ENCODE measurements around the gene BLCAP.

The BLCAP gene

DNA sequence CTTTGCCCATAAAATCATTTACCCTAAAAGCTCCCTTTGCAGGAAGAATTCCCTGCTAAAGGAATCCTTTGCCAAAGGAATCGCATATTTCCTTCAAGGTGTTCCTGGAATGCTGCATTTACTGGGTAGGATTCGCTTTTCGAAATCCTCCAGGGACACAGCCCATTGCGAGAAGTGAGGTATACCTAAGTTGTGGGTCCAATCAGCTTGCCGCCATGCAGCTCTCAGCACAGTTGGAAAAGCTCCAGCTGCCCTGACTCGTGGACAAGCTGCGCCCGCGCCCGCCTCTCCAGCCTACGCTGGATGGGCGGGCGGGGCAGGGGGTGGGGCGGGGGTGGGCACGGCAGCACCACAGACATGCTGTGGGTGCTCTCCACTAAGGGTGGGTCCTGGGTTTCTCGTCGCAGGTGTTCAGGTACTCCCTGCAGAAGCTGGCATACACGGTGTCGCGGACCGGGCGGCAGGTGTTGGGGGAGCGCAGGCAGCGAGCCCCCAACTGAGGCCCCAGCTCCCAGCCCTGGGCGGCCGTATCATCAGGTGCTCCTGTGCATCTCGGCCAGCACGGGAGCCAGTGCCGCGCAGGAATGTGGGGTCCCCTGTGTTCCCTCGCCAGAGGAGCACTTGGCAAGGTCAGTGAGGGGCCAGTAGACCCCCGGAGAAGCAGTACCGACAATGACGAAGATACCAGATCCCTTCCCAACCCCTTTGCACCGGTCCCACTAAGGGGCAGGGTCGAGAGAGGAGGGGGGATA is 5.2 kb downstream of the BLCAP start:
- no peak overlapping the region for H3K9ac ChIP-seq (ENCODE audit: low read length in 2 of 2)
- peaks cover 81% of the 10 kb centered on the region for H3K4me1 ChIP-seq (ENCODE audit: control insufficient read depth, insufficient read depth, low read length)
- H3K4me3 ChIP-seq (ENCODE audit: low read length in 2 of 2), result peak overlapping the region in 1 of 2 donors; percentile 72
- H3K9me3 ChIP-seq (ENCODE audit: control insufficient read depth in 2 of 2, low read length in 2 of 2), result no peaks in the 10 kb centered on the region
- peak overlapping the region; percentile 37 for H3K27ac ChIP-seq (ENCODE audit: low read length)
- H3K27me3 ChIP-seq (ENCODE audit: control insufficient read depth in 1 of 2, insufficient read depth in 2 of 2, low read length in 2 of 2), result no peaks in the 10 kb centered on the region
- H3K36me3 ChIP-seq (ENCODE audit: control insufficient read depth in 2 of 2, insufficient read depth in 2 of 2, low read length in 2 of 2), result peaks cover 0 to 11% of the 10 kb centered on the region in 2 donors

DNA sequence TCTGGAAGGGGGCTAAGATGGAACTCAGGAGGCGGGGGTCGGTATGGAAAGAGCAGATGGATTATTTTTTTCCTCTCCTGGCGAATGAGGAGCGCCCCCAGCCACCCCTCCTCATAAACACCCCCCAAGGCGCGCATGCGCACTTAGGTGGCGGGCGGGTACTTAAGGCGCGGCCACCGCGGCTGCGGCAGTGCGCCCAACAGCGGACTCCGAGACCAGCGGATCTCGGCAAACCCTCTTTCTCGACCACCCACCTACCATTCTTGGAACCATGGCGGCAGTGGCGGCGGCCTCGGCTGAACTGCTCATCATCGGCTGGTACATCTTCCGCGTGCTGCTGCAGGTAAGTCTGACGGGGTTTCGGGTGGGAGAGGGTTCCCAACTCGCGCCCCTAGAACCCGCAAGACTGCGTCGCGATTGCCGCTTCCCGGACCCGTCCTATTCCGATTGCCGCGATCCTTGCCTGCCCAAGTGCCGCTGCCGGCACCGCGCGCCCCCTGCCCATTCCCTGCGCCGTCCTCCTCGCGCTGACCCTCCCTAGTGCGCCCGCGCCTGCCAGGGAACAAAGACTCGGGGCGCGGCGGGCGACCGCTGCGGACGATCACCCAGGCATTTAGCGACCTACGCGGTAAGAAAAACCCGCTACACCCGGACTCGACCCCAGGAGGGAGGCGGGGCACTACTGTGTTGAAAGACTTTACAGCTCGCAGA is 6.5 kb downstream of the BLCAP start, which contains the start of gene NNAT:
NNAT (plus strand) TSS at position 190 of the 711 bp plus-strand sequence; CDS start at position 272, 82 bp downstream.
- Histone ChIP-seq H3K9me3 (ENCODE audit: control insufficient read depth in 2 of 2, low read length in 2 of 2) (no peaks in the 10 kb centered on the region), H3K4me1 (ENCODE audit: control insufficient read depth, insufficient read depth, low read length) (peaks cover 84% of the 10 kb centered on the region), H3K27me3 (ENCODE audit: control insufficient read depth in 1 of 2, insufficient read depth in 2 of 2, low read length in 2 of 2) (no peaks in the 10 kb centered on the region), H3K27ac (ENCODE audit: low read length) (peak within 1 kb of the TSS; percentile 96), H3K9ac (ENCODE audit: low read length in 2 of 2) (peak within 1 kb of the TSS; percentile 30 to 47), H3K36me3 (ENCODE audit: control insufficient read depth in 2 of 2, insufficient read depth in 2 of 2, low read length in 2 of 2) (peaks cover 0 to 14% of the 10 kb centered on the region in 2 donors), H3K4me3 (ENCODE audit: low read length in 2 of 2) (peak within 1 kb of the TSS; percentile 49 to 72)

DNA sequence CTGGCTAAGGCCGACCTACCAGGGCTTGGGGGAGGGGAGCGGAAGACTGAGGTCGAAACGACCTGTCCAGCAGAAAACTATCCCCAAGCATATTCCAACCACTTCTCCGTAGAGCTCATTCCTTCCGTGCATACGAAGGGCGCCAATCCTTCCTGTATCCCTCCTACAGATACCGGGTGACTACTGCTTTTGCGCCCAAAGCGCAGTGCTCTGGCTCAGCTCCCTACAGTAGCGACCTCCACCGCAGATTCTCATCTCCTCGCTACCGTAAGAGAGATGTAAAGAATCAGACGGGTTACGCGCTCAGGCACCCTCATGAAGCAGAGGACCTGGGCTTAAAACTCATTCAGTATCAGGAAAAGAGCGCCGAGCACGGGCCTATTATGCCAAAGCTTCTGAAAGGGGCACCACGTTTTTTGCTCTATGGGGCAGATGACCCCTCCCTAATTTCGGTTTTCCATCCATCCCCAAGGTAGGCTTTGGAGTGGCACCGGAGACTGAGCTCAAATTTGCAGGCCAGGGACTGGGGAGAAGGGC is 7.2 kb downstream of the BLCAP start:
- Histone ChIP-seq H3K4me3 (ENCODE audit: low read length in 2 of 2) (peak overlapping the region; percentile 3 to 72), H3K4me1 (ENCODE audit: control insufficient read depth, insufficient read depth, low read length) (peaks cover 85% of the 10 kb centered on the region), H3K9ac (ENCODE audit: low read length in 2 of 2) (peak overlapping the region in 1 of 2 donors; percentile 25), H3K36me3 (ENCODE audit: control insufficient read depth in 2 of 2, insufficient read depth in 2 of 2, low read length in 2 of 2) (peaks cover 0 to 14% of the 10 kb centered on the region in 2 donors), H3K9me3 (ENCODE audit: control insufficient read depth in 2 of 2, low read length in 2 of 2) (no peaks in the 10 kb centered on the region), H3K27me3 (ENCODE audit: control insufficient read depth in 1 of 2, insufficient read depth in 2 of 2, low read length in 2 of 2) (no peaks in the 10 kb centered on the region), H3K27ac (ENCODE audit: low read length) (peak overlapping the region; percentile 96)

DNA sequence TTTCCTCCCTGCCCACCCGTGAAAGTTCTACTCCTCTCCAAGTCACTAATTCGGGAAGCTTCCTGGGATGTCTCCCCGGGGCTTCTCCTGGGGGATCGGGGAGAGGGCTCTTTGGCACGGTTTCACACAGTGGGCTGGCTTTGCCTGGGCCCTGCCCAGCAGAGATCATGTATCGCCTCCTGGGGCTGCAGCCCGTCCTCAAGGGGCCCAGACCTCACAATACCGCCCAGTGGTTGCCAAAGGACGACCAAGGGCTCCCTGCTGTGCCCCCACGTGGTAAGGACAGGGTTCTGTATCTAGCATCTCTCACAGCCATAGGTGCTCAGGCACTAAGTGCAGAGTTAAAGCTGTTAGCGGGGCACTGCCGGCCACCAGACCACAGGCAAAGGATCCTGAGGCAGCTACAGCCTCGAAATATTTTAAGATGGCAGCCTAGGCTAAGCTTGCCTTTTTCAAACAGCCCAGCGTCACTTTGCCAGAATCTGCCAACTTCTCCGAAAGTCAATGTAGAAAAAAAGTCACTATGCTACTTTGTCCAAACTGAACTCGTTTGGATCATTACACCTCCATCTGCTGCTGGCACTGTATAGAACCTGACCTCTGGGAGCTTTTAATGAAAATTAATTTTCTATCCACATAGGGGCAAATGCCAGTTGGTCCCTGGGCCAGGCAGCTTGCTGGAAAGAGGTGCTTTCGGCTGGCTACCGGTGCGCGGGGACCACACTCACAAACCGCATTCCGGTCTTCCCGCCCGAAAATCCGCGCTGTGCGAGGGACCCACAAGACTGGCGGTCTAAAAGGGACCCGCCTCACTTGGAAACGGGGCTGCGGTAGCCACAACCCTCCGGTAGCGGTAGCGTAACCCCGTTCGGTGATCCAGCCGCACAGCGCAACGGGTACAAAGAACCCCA is 7.9 kb downstream of the BLCAP start:
- peak overlapping the region; percentile 96 for H3K27ac ChIP-seq (ENCODE audit: low read length)
- peak overlapping the region; percentile 29 to 71 for H3K9ac ChIP-seq (ENCODE audit: low read length in 2 of 2)
- H3K9me3 ChIP-seq (ENCODE audit: control insufficient read depth in 2 of 2, low read length in 2 of 2), result no peaks in the 10 kb centered on the region
- H3K4me1 ChIP-seq (ENCODE audit: control insufficient read depth, insufficient read depth, low read length), result peaks cover 80% of the 10 kb centered on the region
- H3K4me3 ChIP-seq (ENCODE audit: low read length in 2 of 2), result peak overlapping the region; percentile 3 to 72
- peaks cover 3 to 14% of the 10 kb centered on the region in 2 donors for H3K36me3 ChIP-seq (ENCODE audit: control insufficient read depth in 2 of 2, insufficient read depth in 2 of 2, low read length in 2 of 2)
- H3K27me3 ChIP-seq (ENCODE audit: control insufficient read depth in 1 of 2, insufficient read depth in 2 of 2, low read length in 2 of 2), result no peaks in the 10 kb centered on the region

DNA sequence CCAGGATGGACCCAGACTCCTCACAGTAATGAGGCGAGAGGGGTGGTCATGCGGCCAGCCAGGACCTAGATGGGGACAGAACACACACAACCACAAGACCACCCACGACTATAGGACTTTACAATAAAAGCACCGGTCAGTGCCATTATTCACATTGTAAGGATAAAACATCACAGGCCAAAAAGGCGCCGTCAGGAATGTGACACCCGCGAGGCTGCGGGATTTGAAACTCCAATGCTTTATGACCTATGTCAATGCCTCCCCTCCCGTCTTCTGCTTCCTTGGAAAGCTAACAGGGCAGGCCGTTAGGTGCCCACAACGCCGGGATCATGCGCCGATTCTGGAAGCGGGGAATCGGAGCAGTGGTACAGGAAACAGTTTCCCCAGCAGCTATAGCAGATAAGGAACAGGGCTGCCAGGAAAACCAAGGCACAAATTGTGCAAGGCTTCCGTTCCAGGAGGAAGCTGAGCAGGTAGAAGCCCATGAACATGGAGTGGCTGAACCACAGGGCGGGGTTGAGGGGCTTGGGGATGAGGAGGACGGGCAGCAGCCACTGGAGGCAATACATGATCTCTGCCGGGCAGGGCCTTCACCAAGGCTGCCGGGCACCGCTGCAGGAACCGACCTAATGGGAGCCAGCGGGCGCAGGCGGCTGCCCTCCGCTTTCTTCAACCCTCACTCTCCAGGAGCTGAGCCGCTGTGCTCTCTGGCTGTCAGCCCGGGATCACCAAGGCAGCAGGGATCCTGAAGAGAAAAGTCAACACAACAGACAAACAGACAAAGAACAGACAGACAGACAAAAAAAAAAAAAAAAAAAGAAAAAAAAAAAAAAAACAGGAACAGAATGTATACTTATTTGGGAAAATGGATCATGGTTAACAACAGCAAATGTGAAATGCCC is 8.8 kb downstream of the BLCAP start:
- Histone ChIP-seq H3K9me3 (ENCODE audit: control insufficient read depth in 2 of 2, low read length in 2 of 2) (no peaks in the 10 kb centered on the region), H3K9ac (ENCODE audit: low read length in 2 of 2) (peak overlapping the region; percentile 29 to 71), H3K4me1 (ENCODE audit: control insufficient read depth, insufficient read depth, low read length) (peaks cover 76% of the 10 kb centered on the region), H3K4me3 (ENCODE audit: low read length in 2 of 2) (peak overlapping the region; percentile 3 to 72), H3K36me3 (ENCODE audit: control insufficient read depth in 2 of 2, insufficient read depth in 2 of 2, low read length in 2 of 2) (peaks cover 11 to 22% of the 10 kb centered on the region in 2 donors), H3K27ac (ENCODE audit: low read length) (peak overlapping the region; percentile 96), H3K27me3 (ENCODE audit: control insufficient read depth in 1 of 2, insufficient read depth in 2 of 2, low read length in 2 of 2) (no peaks in the 10 kb centered on the region)

DNA sequence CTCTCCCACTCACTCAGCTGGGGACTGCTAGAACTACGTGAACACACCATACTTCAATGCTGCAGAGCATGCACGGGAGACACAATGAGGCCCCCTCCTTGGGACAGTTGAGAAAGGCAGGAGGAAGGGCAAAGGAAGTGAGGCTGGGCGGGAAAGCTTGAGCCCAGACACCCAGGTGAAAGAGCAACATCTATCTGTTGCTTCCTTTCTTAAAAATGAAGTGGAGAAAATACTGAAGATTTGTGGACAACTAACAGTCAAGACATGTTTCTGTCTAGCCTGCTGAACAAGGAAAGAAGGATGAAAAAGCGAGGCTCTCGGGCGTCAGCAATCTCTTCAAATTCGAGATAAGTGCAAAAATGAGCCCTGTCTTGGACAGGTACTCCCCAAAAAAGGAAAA is 9.6 kb downstream of the BLCAP start:
- peaks cover 15 to 27% of the 10 kb centered on the region in 2 donors for H3K36me3 ChIP-seq (ENCODE audit: control insufficient read depth in 2 of 2, insufficient read depth in 2 of 2, low read length in 2 of 2)

DNA sequence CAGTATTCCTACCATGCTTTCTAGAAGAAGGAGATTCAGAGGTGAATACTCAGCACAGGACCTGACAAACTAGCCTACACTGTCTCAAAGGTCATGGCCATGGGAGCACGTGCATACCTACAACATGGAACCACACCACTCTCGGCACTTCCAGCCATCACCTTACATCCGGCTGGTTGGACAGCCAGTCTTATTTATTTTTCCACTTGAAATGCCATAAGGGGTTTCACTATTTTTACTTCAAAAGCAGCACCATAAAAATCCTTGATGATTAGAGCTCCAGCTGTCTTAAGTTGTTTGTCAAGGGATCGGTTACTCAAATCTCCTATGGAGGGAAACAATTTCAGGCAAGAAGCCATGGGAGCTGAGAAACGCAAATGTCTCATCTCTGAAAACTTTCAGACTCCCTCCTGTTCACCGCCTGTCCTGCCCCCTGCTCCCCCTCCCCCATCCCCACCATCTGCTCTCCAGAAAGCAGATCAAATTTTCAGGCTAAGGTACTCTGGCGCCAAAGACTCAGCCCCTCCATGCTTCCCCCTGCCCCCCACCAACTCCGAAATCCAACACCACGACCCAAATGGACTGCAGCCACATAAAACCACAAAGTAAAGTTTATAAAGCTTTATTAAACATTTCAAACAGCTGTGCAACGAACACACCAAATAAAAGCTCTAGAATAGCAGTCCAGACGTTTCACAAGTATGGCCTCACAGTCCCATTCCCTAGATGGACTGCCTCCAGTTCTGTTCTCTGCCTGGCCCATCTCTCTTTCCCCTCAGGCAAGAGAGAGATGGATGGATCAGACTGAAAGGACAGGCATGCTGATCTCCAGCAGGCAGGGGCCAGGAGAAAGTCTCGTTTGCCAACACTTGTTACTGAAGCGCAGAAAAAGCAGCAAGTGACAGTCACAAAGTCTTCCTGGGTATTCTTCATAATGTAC is 10.6 kb downstream of the BLCAP start:
- H3K4me1 ChIP-seq (ENCODE audit: control insufficient read depth, insufficient read depth, low read length), result peaks cover 66% of the 10 kb centered on the region
- no peaks in the 10 kb centered on the region for H3K9me3 ChIP-seq (ENCODE audit: control insufficient read depth in 2 of 2, low read length in 2 of 2)
- H3K9ac ChIP-seq (ENCODE audit: low read length in 2 of 2), result no peak overlapping the region
- no peaks in the 10 kb centered on the region for H3K27me3 ChIP-seq (ENCODE audit: control insufficient read depth in 1 of 2, insufficient read depth in 2 of 2, low read length in 2 of 2)
- H3K36me3 ChIP-seq (ENCODE audit: control insufficient read depth in 2 of 2, insufficient read depth in 2 of 2, low read length in 2 of 2), result peaks cover 19 to 27% of the 10 kb centered on the region in 2 donors
- H3K27ac ChIP-seq (ENCODE audit: low read length), result peak overlapping the region; percentile 96
- H3K4me3 ChIP-seq (ENCODE audit: low read length in 2 of 2), result peak overlapping the region in 1 of 2 donors; percentile 8

More for the DNA sequence above, 9.6 kb downstream of the BLCAP start:
- Histone ChIP-seq H3K9me3 (ENCODE audit: control insufficient read depth in 2 of 2, low read length in 2 of 2) (no peaks in the 10 kb centered on the region), H3K27ac (ENCODE audit: low read length) (peak overlapping the region; percentile 96), H3K9ac (ENCODE audit: low read length in 2 of 2) (no peak overlapping the region), H3K27me3 (ENCODE audit: control insufficient read depth in 1 of 2, insufficient read depth in 2 of 2, low read length in 2 of 2) (no peaks in the 10 kb centered on the region), H3K4me1 (ENCODE audit: control insufficient read depth, insufficient read depth, low read length) (peaks cover 71% of the 10 kb centered on the region), H3K4me3 (ENCODE audit: low read length in 2 of 2) (peak overlapping the region in 1 of 2 donors; percentile 8)

DNA sequence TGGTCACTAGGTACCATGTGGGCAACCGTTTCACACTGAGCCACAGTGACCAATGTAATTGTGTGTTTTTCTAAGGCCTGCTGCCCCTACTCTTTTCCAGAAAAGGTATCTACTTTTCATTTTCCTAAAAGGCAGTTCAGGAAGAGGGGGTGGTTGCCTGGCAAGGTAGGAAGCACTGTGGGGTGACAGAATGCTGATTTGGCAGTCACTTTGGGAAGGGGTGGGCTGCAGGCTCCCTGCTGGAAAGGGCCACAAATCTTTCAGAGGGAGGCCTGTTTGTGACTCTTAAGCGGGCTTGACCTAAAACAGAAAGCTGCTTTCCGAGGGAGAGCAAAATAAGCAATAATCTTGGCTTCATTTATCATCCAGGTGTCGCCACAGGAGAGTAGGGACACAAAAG is 11.8 kb downstream of the BLCAP start:
- Histone ChIP-seq H3K9ac (ENCODE audit: low read length in 2 of 2) (peak overlapping the region in 1 of 2 donors; percentile 13), H3K4me3 (ENCODE audit: low read length in 2 of 2) (no peak overlapping the region), H3K9me3 (ENCODE audit: control insufficient read depth in 2 of 2, low read length in 2 of 2) (no peaks in the 10 kb centered on the region), H3K27ac (ENCODE audit: low read length) (peak overlapping the region; percentile 96), H3K27me3 (ENCODE audit: control insufficient read depth in 1 of 2, insufficient read depth in 2 of 2, low read length in 2 of 2) (no peaks in the 10 kb centered on the region), H3K36me3 (ENCODE audit: control insufficient read depth in 2 of 2, insufficient read depth in 2 of 2, low read length in 2 of 2) (peaks cover 27 to 34% of the 10 kb centered on the region in 2 donors), H3K4me1 (ENCODE audit: control insufficient read depth, insufficient read depth, low read length) (peaks cover 59% of the 10 kb centered on the region)

Measured in stomach smooth muscle (tissue), 2 donors.